ENCODE data around the gene PCDH9. TPM values are rescaled to one million over a fixed set of nuclear protein-coding genes. Genes with fewer than 3 reads are reported as not detected.

PCDH9 gene
- total RNA-seq, 1 donor from 2014 or later: 29.7 TPM

DNA sequence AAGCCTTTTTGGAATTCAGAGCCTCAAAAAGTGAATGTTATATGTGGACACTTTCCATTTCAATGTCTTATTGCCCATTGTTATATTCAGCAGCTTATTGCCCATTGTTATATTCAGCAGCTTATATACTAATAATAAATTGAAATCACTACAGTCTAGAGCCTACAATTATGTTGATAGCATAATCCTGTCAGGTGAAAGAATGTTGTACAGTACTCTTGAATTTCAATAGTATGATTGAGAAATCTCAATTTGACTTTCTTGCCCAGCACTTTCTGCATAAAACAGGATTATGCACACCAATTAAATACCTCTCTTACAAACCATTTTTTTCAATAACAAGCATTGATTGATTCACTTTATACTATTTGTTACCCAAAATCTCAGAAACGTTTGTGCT lies 260.8 kb downstream of the PCDH9 start:
- Mint-ChIP-seq H3K4me1 (peaks cover 8% of the 10 kb centered on the region), H3K4me3 (no peak overlapping the region), H3K27me3 (ENCODE audit: low read depth) (no peaks in the 10 kb centered on the region), H3K27ac (no peak overlapping the region), H3K36me3 (no peaks in the 10 kb centered on the region), H3K9me3 (no peaks in the 10 kb centered on the region)
- DNase-seq (ENCODE audit: low spot score in 2 of 2, unreplicated experiment in 2 of 2): no peak
- no peak for TF ChIP-seq CTCF (IDR thresholded peaks at IDR 0.05; ENCODE audit: unreplicated experiment)

- no peak for DNase-seq (ENCODE audit: low spot score in 2 of 2, unreplicated experiment in 2 of 2)
- no peak for TF ChIP-seq CTCF (IDR thresholded peaks at IDR 0.05; ENCODE audit: unreplicated experiment)
- H3K27me3 Mint-ChIP-seq (ENCODE audit: low read depth): no peaks in the 10 kb centered on the region
- no peaks in the 10 kb centered on the region for H3K36me3 Mint-ChIP-seq
- no peaks in the 10 kb centered on the region for H3K4me1 Mint-ChIP-seq
- no peak overlapping the region for H3K27ac Mint-ChIP-seq
- H3K4me3 Mint-ChIP-seq: no peak overlapping the region
- no peaks in the 10 kb centered on the region for H3K9me3 Mint-ChIP-seq
These were observed 262.1 kb downstream of the PCDH9 start for GRCh38 chr13:66967811-66968597.

DNA sequence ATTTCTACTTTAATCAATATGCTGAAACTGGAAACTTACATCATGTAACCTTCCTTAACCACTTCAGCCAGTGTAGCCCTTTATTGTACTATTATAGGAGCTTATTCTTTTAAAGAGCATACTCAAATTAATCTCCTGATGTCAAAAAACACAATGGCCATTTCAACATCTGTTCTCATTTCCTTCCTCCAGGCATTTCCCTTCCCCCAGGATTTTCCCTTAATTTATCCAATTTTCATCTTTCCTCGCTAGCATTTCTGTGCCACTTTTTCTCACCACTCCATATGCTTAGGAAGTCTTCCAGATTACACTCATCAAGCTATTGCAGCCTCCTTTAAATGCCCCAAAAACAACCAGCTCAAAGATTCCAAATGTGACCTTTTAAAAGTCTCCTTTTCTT lies 265.0 kb downstream of the PCDH9 start:
- Mint-ChIP-seq H3K27me3 (ENCODE audit: low read depth) (no peaks in the 10 kb centered on the region), H3K4me3 (no peak overlapping the region), H3K4me1 (no peaks in the 10 kb centered on the region), H3K27ac (no peak overlapping the region), H3K36me3 (no peaks in the 10 kb centered on the region), H3K9me3 (no peaks in the 10 kb centered on the region)
- DNase-seq (ENCODE audit: low spot score in 2 of 2, unreplicated experiment in 2 of 2): no peak
- TF ChIP-seq CTCF (IDR thresholded peaks at IDR 0.05; ENCODE audit: unreplicated experiment): no peak

DNA sequence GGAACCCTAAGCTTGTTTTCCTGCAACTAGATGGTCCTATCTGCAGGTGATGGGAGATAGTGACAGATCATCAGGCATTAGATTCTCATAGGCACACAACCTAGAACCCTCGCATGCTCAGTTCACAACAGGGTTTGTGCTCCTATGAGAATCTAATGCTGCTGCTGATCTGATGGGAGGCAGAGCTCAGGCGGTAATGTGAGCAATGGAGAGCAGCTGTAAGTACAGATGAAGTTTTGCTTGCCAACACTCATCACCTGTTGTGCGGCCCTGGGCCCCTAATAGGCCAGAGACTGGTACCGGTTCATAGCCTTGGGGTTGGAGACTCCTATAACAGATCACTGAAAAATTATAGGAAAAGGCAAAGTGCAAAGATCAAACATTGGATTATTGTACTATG lies 267.2 kb downstream of the PCDH9 start:
- no peak overlapping the region for H3K27ac Mint-ChIP-seq
- H3K27me3 Mint-ChIP-seq (ENCODE audit: low read depth): no peaks in the 10 kb centered on the region
- no peak for DNase-seq (ENCODE audit: low spot score in 2 of 2, unreplicated experiment in 2 of 2)
- no peaks in the 10 kb centered on the region for H3K9me3 Mint-ChIP-seq
- no peaks in the 10 kb centered on the region for H3K36me3 Mint-ChIP-seq
- TF ChIP-seq CTCF (IDR thresholded peaks at IDR 0.05; ENCODE audit: unreplicated experiment): no peak
- H3K4me3 Mint-ChIP-seq: no peak overlapping the region
- H3K4me1 Mint-ChIP-seq: no peaks in the 10 kb centered on the region

DNA sequence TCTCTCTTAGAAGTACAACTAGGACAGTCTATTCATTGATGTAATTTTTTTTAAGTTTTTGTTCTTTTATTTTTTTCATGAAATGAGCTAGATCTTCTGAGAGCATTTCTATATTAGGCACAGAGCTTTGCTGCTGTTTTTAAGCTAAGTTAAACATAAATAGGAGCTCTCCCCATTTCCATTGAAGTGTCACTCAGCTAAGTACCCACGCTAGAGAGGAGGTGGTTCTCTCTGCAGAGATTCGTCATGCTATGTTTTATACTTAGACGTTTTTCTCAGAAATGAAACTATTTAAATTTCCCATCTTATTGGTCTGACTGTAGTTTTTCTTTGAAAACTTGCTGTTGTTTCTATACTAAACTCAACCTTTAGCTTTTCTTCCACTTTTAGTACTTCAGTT lies 271.5 kb downstream of the PCDH9 start:
- Mint-ChIP-seq H3K4me1 (peaks cover 3% of the 10 kb centered on the region), H3K4me3 (no peak overlapping the region), H3K9me3 (no peaks in the 10 kb centered on the region), H3K27ac (no peak overlapping the region), H3K27me3 (ENCODE audit: low read depth) (no peaks in the 10 kb centered on the region), H3K36me3 (no peaks in the 10 kb centered on the region)
- no peak for DNase-seq (ENCODE audit: low spot score in 2 of 2, unreplicated experiment in 2 of 2)
- no peak for TF ChIP-seq CTCF (IDR thresholded peaks at IDR 0.05; ENCODE audit: unreplicated experiment)
